ENCODE measurements around the gene AKAP13. TPM values are rescaled to one million over a fixed set of nuclear protein-coding genes. Genes with fewer than 3 reads are reported as not detected.

The AKAP13 gene
- polyA plus RNA-seq, 3 donors, result 47.9 to 99.7 (median 92.6) TPM

- peaks cover 19 to 26% of the 10 kb centered on the region in 2 donors for H3K4me1 ChIP-seq (ENCODE audit: control insufficient read depth in 1 of 2, insufficient read depth in 2 of 2, low read length in 2 of 2)
- no peaks in the 10 kb centered on the region for H3K27me3 ChIP-seq (ENCODE audit: control insufficient read depth in 2 of 2, insufficient read depth in 2 of 2, low read length in 2 of 2)
- peak; percentile 76 for TF ChIP-seq CTCF (IDR thresholded peaks at IDR 0.05)
- H3K36me3 ChIP-seq (replicated peaks in 1 of 2; ENCODE audit: control insufficient read depth in 1 of 2, insufficient read depth in 2 of 2, low read length in 2 of 2), result no peaks in the 10 kb centered on the region
- DNase-seq, result peak; percentile 29 to 66 (median 51)
- intact Hi-C loops (cut with micrococcal nuclease), result loop anchor here in 1 of 2 donors (10.0 kb wide), 1 partner anchor 210 kb away; no protein-coding TSS in a partner anchor
- H3K9ac ChIP-seq (ENCODE audit: insufficient read depth, low read length, poor library complexity, severe bottlenecking), result no peak overlapping the region
- WGBS (ENCODE audit: insufficient coverage), result 59% methylated on average over 3 of the region's 8 CpGs
- H4K20me1 ChIP-seq (ENCODE audit: insufficient read depth, low read length), result no peaks in the 10 kb centered on the region
- Mint-ChIP-seq H3K4me1 (peaks cover 36% of the 10 kb centered on the region), H3K4me3 (peak overlapping the region in 1 of 2 donors; percentile 37), H3K9me3 (no peaks in the 10 kb centered on the region), H3K36me3 (peaks cover 0 to 5% of the 10 kb centered on the region in 2 donors), H3K27me3 (ENCODE audit: low read depth in 3 of 3) (no peaks in the 10 kb centered on the region), H3K27ac (peak overlapping the region in 3 of 7 donors; percentile 40 to 90 (median 78))
- peak overlapping the region in 1 of 2 donors; percentile 44 for H3K27ac ChIP-seq (ENCODE audit: low read depth in 1 of 2, low read length in 2 of 2)
- peak overlapping the region; percentile 12 for H3K4me2 ChIP-seq (replicated peaks; ENCODE audit: extremely low read depth, low read length, poor library complexity, severe bottlenecking)
- H3K79me2 ChIP-seq (ENCODE audit: insufficient read depth, low read length), result peaks cover 17% of the 10 kb centered on the region
- H3K4me3 ChIP-seq (replicated peaks in 1 of 3; ENCODE audit: low read depth in 2 of 3, low read length in 3 of 3), result peak overlapping the region in 1 of 3 experiments; percentile 25
- peak overlapping the region; percentile 46 for H2AFZ ChIP-seq (ENCODE audit: insufficient read depth, low read depth, low read length, poor library complexity, severe bottlenecking)
- H3K9me3 ChIP-seq (replicated peaks in 1 of 2; ENCODE audit: control insufficient read depth in 1 of 2, insufficient read depth in 1 of 2, low read length in 2 of 2), result no peaks in the 10 kb centered on the region
Observed at GRCh38 chr15:85504749-85505676, 124.6 kb downstream of the AKAP13 start.

GRCh38 chr15:85507114-85507513 lies 126.7 kb downstream of the AKAP13 start:
- H3K27me3 ChIP-seq (ENCODE audit: control insufficient read depth in 2 of 2, insufficient read depth in 2 of 2, low read length in 2 of 2), result no peaks in the 10 kb centered on the region
- H3K27ac ChIP-seq (ENCODE audit: low read depth in 1 of 2, low read length in 2 of 2), result peak overlapping the region in 1 of 2 donors; percentile 11
- intact Hi-C loops (cut with micrococcal nuclease), result loop anchor here in 1 of 2 donors (10.0 kb wide), 1 partner anchor 212 kb away; no protein-coding TSS in a partner anchor
- DNase-seq, result no peak
- H3K4me1 ChIP-seq (ENCODE audit: control insufficient read depth in 1 of 2, insufficient read depth in 2 of 2, low read length in 2 of 2), result peaks cover 19 to 26% of the 10 kb centered on the region in 2 donors
- no peaks in the 10 kb centered on the region for H3K9me3 ChIP-seq (replicated peaks in 1 of 2; ENCODE audit: control insufficient read depth in 1 of 2, insufficient read depth in 1 of 2, low read length in 2 of 2)
- WGBS (ENCODE audit: insufficient coverage), result no CpG with 5 or more reads among the region's 2 CpGs
- H3K79me2 ChIP-seq (ENCODE audit: insufficient read depth, low read length), result peaks cover 21% of the 10 kb centered on the region
- H3K9ac ChIP-seq (ENCODE audit: insufficient read depth, low read length, poor library complexity, severe bottlenecking), result no peak overlapping the region
- Mint-ChIP-seq H3K9me3 (no peaks in the 10 kb centered on the region), H3K27ac (peak overlapping the region in 2 of 7 donors; percentile 37 to 67), H3K4me3 (no peak overlapping the region), H3K27me3 (ENCODE audit: low read depth in 3 of 3) (no peaks in the 10 kb centered on the region), H3K4me1 (peaks cover 36% of the 10 kb centered on the region), H3K36me3 (peaks cover 0 to 5% of the 10 kb centered on the region in 2 donors)
- H3K4me3 ChIP-seq (replicated peaks in 1 of 3; ENCODE audit: low read depth in 2 of 3, low read length in 3 of 3), result no peak overlapping the region
- H4K20me1 ChIP-seq (ENCODE audit: insufficient read depth, low read length), result no peaks in the 10 kb centered on the region
- H3K4me2 ChIP-seq (replicated peaks; ENCODE audit: extremely low read depth, low read length, poor library complexity, severe bottlenecking), result no peak overlapping the region
- no peaks in the 10 kb centered on the region for H3K36me3 ChIP-seq (replicated peaks in 1 of 2; ENCODE audit: control insufficient read depth in 1 of 2, insufficient read depth in 2 of 2, low read length in 2 of 2)
- H2AFZ ChIP-seq (ENCODE audit: insufficient read depth, low read depth, low read length, poor library complexity, severe bottlenecking), result no peak overlapping the region
- no peak for TF ChIP-seq CTCF (IDR thresholded peaks at IDR 0.05)
